Heart left ventricle (tissue), 13 donors: ENCODE measurements around the gene CTTN.

ENCODE experiments used
- CTCF ChIP-seq, 12 donors: fragments of 200-600 bp; sonication (generic) in 4 of 12; IDR thresholded peaks; one replicate each; pipeline versions ENCODE4 v1.5.0 to v1.8.0; 2018 to 2022; ENCODE audit warnings: antibody characterized with exemption in 12 of 12, mild to moderate bottlenecking in 5 of 12
- POLR2A ChIP-seq, 2 donors: fragments of 450-650 bp; IDR thresholded peaks; one replicate each; pipeline ENCODE4 v1.6.1; 2017; ENCODE audit warnings: antibody characterized with exemption in 2 of 2, mild to moderate bottlenecking in 2 of 2, moderate library complexity in 2 of 2
- donor health status: ischemic (EF 13 %, LVEDD 7.1; RV severe dilation, severe dysfunction).
- donor health status: DM: no; HTN: yes; CAD: no.
- donor health status: DM: no; HTN: no; CAD: no.
- donor health status: ischemic (EF 25% LVEDD 6.9; RV normal size, moderate dysfunction).
- donor health status: ischemic (EF 25% LVEDD 5.7; RV mildly dilated, moderate dysfunction).
- donor health status: ischemic (EF 35%, LVEDD 5.7; RV mildly dilated, moderate dysfunction).
- donor health status: nonischemic (EF 11% LVEDD 7.7; RV severe dilation, severe dysfunction).
- donor health status: DM: yes; HTN: yes; CAD: no.
- donor health status: PGD.
- donor health status: ischemic (EF 29% LVEDD 5.4; RV normal size, mild dysfunction).
- donor health status: nonischemic (EF 23%, LVEDD 6.1; RV moderate dilation, normal function).

- TF ChIP-seq POLR2A (IDR thresholded peaks at IDR 0.05): no peak
- TF ChIP-seq CTCF (IDR thresholded peaks at IDR 0.05): no peak
Observed at GRCh38 chr11:70351646-70352045, 46.7 kb upstream of the CTTN start.
